GM23338 (cell line): ENCODE results near the gene RAB42.

Source experiments
- CREB1 ChIP-seq: fragments of 250-450 bp; sonication (Bioruptor Pico); IDR thresholded peaks from 2 replicates; pipeline ENCODE4 v1.5.0; 2020; ENCODE audit warnings: low read depth, mild to moderate bottlenecking, moderate library complexity
- EZH2 ChIP-seq: fragments of 200-600 bp; sonication (generic); IDR thresholded peaks from one replicate; pipeline ENCODE4 v1.8.0; 2017; ENCODE audit warnings: antibody characterized with exemption, mild to moderate bottlenecking, low read depth; ENCODE audit not compliant: unreplicated experiment
- JUNB ChIP-seq: IDR thresholded peaks from one replicate; pipeline ENCODE4 v1.6.1; 2016; ENCODE audit warnings: antibody characterized with exemption; ENCODE audit not compliant: unreplicated experiment
- POLR2AphosphoS5 ChIP-seq: IDR thresholded peaks from 2 replicates; pipeline ENCODE4 v1.6.1; 2016; ENCODE audit warnings: antibody characterized with exemption, low read depth
- ZNF114 ChIP-seq: fragments of 250-450 bp; sonication (Bioruptor Pico); IDR thresholded peaks from 2 replicates; pipeline ENCODE4 v1.5.0; 2020; ENCODE audit warnings: mild to moderate bottlenecking, moderate library complexity
- TF ChIP-seq, protein P1 (sequence below), 2 experiments: fragments of 200-600 bp in 1 of 2; sonication (generic) in 1 of 2; conservative IDR thresholded peaks; 2 replicates each; pipeline versions ENCODE4 v1.5.1 to v1.6.1; 2016 to 2017; ENCODE audit warnings: antibody characterized with exemption in 2 of 2, low read depth in 2 of 2, mild to moderate bottlenecking in 2 of 2, moderate library complexity in 1 of 2
- TF ChIP-seq, protein P2 (sequence below): IDR thresholded peaks from one replicate; pipeline ENCODE4 v1.6.1; 2018; ENCODE audit warnings: antibody characterized with exemption; ENCODE audit not compliant: unreplicated experiment

DNA sequence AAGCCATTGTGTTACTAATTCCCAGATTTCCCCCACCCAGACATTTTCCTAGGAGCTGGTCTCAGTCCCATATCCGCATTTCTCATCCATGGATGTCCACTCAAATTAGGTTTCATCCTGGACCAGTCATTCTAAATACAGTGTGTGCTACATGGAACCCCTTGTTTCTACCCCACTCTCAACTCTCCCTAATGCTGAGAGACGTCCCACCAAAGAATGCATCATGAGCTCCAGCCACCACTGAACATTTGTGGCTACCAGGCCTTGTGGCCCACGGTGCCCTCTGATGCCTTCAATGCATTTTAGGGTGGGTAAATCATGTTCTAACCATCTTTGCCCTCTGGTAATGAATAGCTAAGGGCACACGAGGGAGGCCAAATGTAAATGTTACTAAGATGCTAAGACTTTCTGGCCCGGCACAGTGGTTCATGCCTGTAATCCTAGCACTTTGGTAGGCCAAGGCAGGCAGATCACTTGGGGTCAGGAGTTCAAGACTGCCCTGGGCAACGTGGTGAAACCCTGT is 13.3 kb upstream of the RAB42 start:
- TF ChIP-seq, protein P1, sequence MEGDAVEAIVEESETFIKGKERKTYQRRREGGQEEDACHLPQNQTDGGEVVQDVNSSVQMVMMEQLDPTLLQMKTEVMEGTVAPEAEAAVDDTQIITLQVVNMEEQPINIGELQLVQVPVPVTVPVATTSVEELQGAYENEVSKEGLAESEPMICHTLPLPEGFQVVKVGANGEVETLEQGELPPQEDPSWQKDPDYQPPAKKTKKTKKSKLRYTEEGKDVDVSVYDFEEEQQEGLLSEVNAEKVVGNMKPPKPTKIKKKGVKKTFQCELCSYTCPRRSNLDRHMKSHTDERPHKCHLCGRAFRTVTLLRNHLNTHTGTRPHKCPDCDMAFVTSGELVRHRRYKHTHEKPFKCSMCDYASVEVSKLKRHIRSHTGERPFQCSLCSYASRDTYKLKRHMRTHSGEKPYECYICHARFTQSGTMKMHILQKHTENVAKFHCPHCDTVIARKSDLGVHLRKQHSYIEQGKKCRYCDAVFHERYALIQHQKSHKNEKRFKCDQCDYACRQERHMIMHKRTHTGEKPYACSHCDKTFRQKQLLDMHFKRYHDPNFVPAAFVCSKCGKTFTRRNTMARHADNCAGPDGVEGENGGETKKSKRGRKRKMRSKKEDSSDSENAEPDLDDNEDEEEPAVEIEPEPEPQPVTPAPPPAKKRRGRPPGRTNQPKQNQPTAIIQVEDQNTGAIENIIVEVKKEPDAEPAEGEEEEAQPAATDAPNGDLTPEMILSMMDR (conservative IDR thresholded peaks at IDR 0.05; ENCODE audit: low read depth in 2 of 2) = no peak
- TF ChIP-seq JUNB (no peak), EZH2 (no peak), ZNF114 (no peak), POLR2AphosphoS5 (no peak), CREB1 (CRISPR knock-in tag) (no peak)
- TF ChIP-seq, protein P2, sequence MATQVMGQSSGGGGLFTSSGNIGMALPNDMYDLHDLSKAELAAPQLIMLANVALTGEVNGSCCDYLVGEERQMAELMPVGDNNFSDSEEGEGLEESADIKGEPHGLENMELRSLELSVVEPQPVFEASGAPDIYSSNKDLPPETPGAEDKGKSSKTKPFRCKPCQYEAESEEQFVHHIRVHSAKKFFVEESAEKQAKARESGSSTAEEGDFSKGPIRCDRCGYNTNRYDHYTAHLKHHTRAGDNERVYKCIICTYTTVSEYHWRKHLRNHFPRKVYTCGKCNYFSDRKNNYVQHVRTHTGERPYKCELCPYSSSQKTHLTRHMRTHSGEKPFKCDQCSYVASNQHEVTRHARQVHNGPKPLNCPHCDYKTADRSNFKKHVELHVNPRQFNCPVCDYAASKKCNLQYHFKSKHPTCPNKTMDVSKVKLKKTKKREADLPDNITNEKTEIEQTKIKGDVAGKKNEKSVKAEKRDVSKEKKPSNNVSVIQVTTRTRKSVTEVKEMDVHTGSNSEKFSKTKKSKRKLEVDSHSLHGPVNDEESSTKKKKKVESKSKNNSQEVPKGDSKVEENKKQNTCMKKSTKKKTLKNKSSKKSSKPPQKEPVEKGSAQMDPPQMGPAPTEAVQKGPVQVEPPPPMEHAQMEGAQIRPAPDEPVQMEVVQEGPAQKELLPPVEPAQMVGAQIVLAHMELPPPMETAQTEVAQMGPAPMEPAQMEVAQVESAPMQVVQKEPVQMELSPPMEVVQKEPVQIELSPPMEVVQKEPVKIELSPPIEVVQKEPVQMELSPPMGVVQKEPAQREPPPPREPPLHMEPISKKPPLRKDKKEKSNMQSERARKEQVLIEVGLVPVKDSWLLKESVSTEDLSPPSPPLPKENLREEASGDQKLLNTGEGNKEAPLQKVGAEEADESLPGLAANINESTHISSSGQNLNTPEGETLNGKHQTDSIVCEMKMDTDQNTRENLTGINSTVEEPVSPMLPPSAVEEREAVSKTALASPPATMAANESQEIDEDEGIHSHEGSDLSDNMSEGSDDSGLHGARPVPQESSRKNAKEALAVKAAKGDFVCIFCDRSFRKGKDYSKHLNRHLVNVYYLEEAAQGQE = no peak
